Measurements from ENCODE around the gene SKI.

DNA sequence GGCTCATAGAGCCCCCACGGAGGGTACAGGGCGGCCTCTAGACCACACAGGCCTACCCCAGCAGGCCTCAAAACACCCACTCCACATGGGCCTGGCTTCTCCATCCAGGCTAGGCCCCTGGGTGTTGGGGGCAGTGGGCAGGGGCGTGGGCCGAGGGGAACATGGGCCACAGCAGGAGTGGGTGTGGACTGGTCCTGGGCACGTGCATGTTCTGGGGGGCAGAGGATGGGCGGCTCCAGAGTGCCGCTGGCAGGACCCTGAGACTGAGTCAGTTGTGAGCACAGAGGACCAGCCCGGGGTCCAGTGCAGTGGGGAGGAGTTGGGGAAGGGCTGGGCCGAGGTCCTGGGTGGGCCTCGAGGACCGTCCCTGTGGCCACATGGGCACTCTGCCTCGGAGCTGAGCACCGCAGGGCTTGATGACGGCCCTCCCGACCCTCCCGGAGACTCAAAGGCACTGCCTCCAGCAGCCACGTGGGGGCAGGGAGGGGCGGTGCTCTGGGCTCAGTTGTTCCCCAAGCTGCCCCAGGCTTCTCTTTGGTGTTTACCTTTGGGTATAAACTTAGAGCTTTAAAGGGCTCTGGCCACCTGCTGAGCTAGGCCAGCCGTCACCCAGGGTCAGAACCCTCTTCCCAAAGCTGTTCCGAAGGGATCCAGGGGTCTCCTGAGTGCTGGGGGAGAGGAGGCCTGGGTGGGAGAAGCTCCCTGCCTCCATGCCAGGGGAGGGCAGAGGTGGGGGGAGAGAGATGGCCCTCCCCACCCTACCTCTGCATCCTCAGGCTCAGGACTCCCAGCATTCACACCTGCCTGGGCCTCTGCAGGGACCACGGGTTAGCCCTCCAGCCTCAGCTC is 83.3 kb downstream of the SKI start:
- TF ChIP-seq SUZ12 (IDR thresholded peaks at IDR 0.05; ENCODE audit: extremely low read depth, insufficient read depth, insufficient read length) (no peak), YY1 (IDR thresholded peaks at IDR 0.05; ENCODE audit: insufficient read depth, insufficient read length) (no peak)
